IPS-11a (cell line): Measurements from ENCODE around the gene NUP133.
A peak's percentile ranks its signal among the peaks of the same experiment; 100 is the strongest.
"Not testable (repeated sequence)": the region's sequence is repeated elsewhere in the genome, so short reads cannot be mapped to it uniquely, and the experiment has no call there.

Experiments used
- H3K4me3 ChIP-seq: one replicate; pipeline ENCODE4 v1.5.1; 2013; ENCODE audit warnings: low read depth, low read length, control low read depth

Gene NUP133

GRCh38 chr1:229507951-229508822 lies at the start of gene NUP133:
Gene NUP133, minus strand, starts transcription at chr1:229508341. Its CDS starts 92 bp downstream, at chr1:229508249.
- H3K4me3 ChIP-seq, result peak within 1 kb of the TSS; percentile 96

- peak overlapping the region; percentile 69 for H3K4me3 ChIP-seq
These were observed 49.2 kb upstream of the NUP133 start for GRCh38 chr1:229557200-229557850.

GRCh38 chr1:229554886-229555621 lies 46.9 kb upstream of the NUP133 start:
- H3K4me3 ChIP-seq, result no peak overlapping the region

GRCh38 chr1:229553621-229554130 lies 45.5 kb upstream of the NUP133 start:
- H3K4me3 ChIP-seq, result no peak overlapping the region

- H3K4me3 ChIP-seq, result no peak overlapping the region
These were observed 44.6 kb upstream of the NUP133 start for GRCh38 chr1:229552732-229553131.

- H3K4me3 ChIP-seq, result no peak overlapping the region
These were observed 42.8 kb upstream of the NUP133 start for GRCh38 chr1:229550812-229551567.

GRCh38 chr1:229547542-229547941 lies 39.4 kb upstream of the NUP133 start:
- H3K4me3 ChIP-seq, result no peak overlapping the region

GRCh38 chr1:229544587-229544986 lies 36.4 kb upstream of the NUP133 start:
- H3K4me3 ChIP-seq, result no peak overlapping the region

- no peak overlapping the region for H3K4me3 ChIP-seq
These were observed 31.8 kb upstream of the NUP133 start for GRCh38 chr1:229539863-229540506.

GRCh38 chr1:229538945-229539344 lies 30.8 kb upstream of the NUP133 start:
- no peak overlapping the region for H3K4me3 ChIP-seq

GRCh38 chr1:229537894-229538293 lies 29.8 kb upstream of the NUP133 start:
- no peak overlapping the region for H3K4me3 ChIP-seq

- no peak overlapping the region for H3K4me3 ChIP-seq
These were observed 28.8 kb upstream of the NUP133 start for GRCh38 chr1:229536982-229537381.

- H3K4me3 ChIP-seq, result no peak overlapping the region
These were observed 27.1 kb upstream of the NUP133 start for GRCh38 chr1:229535230-229535629.

- no peak overlapping the region for H3K4me3 ChIP-seq
These were observed 23.2 kb upstream of the NUP133 start for GRCh38 chr1:229531326-229531725.

GRCh38 chr1:229529639-229530038 lies 21.5 kb upstream of the NUP133 start:
- no peak overlapping the region for H3K4me3 ChIP-seq

GRCh38 chr1:229526695-229527094 lies 18.6 kb upstream of the NUP133 start:
- H3K4me3 ChIP-seq, result no peak overlapping the region

GRCh38 chr1:229523052-229523451 lies 14.9 kb upstream of the NUP133 start:
- no peak overlapping the region for H3K4me3 ChIP-seq

- no peak overlapping the region for H3K4me3 ChIP-seq
These were observed 6.6 kb upstream of the NUP133 start for GRCh38 chr1:229514578-229515275.

GRCh38 chr1:229511625-229512024 lies 3.5 kb upstream of the NUP133 start:
- not testable (repeated sequence) for H3K4me3 ChIP-seq
